Neuronal stem cell (in vitro differentiated cells): Measurements from ENCODE around the gene GSTP1.

Experiments used
- DNase-seq: peaks from one replicate; pipeline ENCODE4 v3.0.0-alpha.2; 2013; ENCODE audit warnings: low spot score
- H2AFZ ChIP-seq: one replicate; pipeline ENCODE4 v1.6.1; 2013; ENCODE audit warnings: mild to moderate bottlenecking, low read length, inconsistent platforms
- H2AK5ac ChIP-seq: 2 replicates; pipeline ENCODE4 v1.6.1; 2013; ENCODE audit warnings: low read depth, mild to moderate bottlenecking, inconsistent platforms, low read length, moderate library complexity, mixed read lengths
- H2BK120ac ChIP-seq: 2 replicates; pipeline ENCODE4 v1.6.1; 2013; ENCODE audit warnings: low read depth, mild to moderate bottlenecking, inconsistent platforms, low read length, moderate library complexity, mixed read lengths
- H2BK12ac ChIP-seq: one replicate; pipeline ENCODE4 v1.6.1; 2013; ENCODE audit warnings: low read length, inconsistent platforms
- H2BK15ac ChIP-seq: 2 replicates; pipeline ENCODE4 v1.6.1; 2013; ENCODE audit warnings: mild to moderate bottlenecking, low read length, inconsistent platforms, mixed read lengths
- H2BK5ac ChIP-seq: one replicate; pipeline ENCODE4 v1.6.1; 2013; ENCODE audit warnings: inconsistent platforms, mild to moderate bottlenecking, low read length, moderate library complexity
- H3K14ac ChIP-seq: one replicate; pipeline ENCODE4 v1.6.1; 2013; ENCODE audit warnings: low read length, inconsistent platforms
- H3K18ac ChIP-seq: 2 replicates; pipeline ENCODE4 v1.6.1; 2013; ENCODE audit warnings: low read length, inconsistent platforms
- H3K23ac ChIP-seq: 2 replicates; pipeline ENCODE4 v1.6.1; 2013; ENCODE audit warnings: low read depth, mild to moderate bottlenecking, mixed read lengths, low read length, inconsistent platforms; ENCODE audit not compliant: poor library complexity
- H3K27ac ChIP-seq: replicated peaks from 3 replicates; pipeline ENCODE4 v1.5.1; 2013; ENCODE audit warnings: low read length, inconsistent platforms
- H3K27me3 ChIP-seq, 3 experiments: 2 replicates each; pipeline ENCODE4 v1.6.1; 2013; ENCODE audit warnings: low read length in 3 of 3, mild to moderate bottlenecking in 2 of 3, inconsistent platforms in 1 of 3, low read depth in 1 of 3, mixed read lengths in 1 of 3, moderate library complexity in 1 of 3; ENCODE audit not compliant: control insufficient read depth in 3 of 3, insufficient read depth in 3 of 3
- H3K36me3 ChIP-seq, 2 donors: replicated peaks in 1 of 2; 2 replicates each; pipeline ENCODE4 v1.6.1; 2013; ENCODE audit warnings: low read length in 2 of 2; ENCODE audit not compliant: control insufficient read depth in 2 of 2, insufficient read depth in 2 of 2
- H3K4ac ChIP-seq: 2 replicates; pipeline ENCODE4 v1.6.1; 2013; ENCODE audit warnings: inconsistent platforms, mild to moderate bottlenecking, low read length, moderate library complexity
- H3K4me1 ChIP-seq, 2 donors: 1 replicate in 1 of 2; 2 replicates in 1 of 2; pipeline ENCODE4 v1.6.1; 2013; ENCODE audit warnings: low read length in 2 of 2, low read depth in 1 of 2; ENCODE audit not compliant: control insufficient read depth in 2 of 2, insufficient read depth in 1 of 2
- H3K4me2 ChIP-seq: one replicate; pipeline ENCODE4 v1.6.1; 2013; ENCODE audit warnings: mild to moderate bottlenecking, low read length, inconsistent platforms; ENCODE audit not compliant: insufficient read depth, poor library complexity, severe bottlenecking
- H3K4me3 ChIP-seq, 2 donors: 2 replicates each; pipeline ENCODE4 v1.5.1; 2013; ENCODE audit warnings: low read length in 2 of 2, mild to moderate bottlenecking in 2 of 2, inconsistent platforms in 1 of 2, moderate library complexity in 1 of 2
- H3K79me1 ChIP-seq: one replicate; pipeline ENCODE4 v1.6.1; 2013; ENCODE audit warnings: low read depth, mild to moderate bottlenecking, inconsistent platforms, low read length, moderate library complexity
- H3K9ac ChIP-seq: one replicate; pipeline ENCODE4 v1.6.1; 2013; ENCODE audit warnings: mild to moderate bottlenecking, low read depth, low read length, inconsistent platforms; ENCODE audit not compliant: poor library complexity
- H3K9me3 ChIP-seq, 2 donors: replicated peaks in 1 of 2; 2 replicates each; pipeline versions ENCODE3 to v1.6.1; 2013; ENCODE audit warnings: low read length in 2 of 2, mild to moderate bottlenecking in 2 of 2, inconsistent platforms in 1 of 2, low read depth in 1 of 2, mixed read lengths in 1 of 2, moderate library complexity in 1 of 2; ENCODE audit not compliant: control insufficient read depth in 2 of 2, insufficient read depth in 1 of 2
- H4K8ac ChIP-seq: one replicate; pipeline ENCODE4 v1.6.1; 2013; ENCODE audit warnings: low read depth, mild to moderate bottlenecking, inconsistent platforms, low read length, moderate library complexity
- H4K91ac ChIP-seq: one replicate; pipeline ENCODE4 v1.6.1; 2013; ENCODE audit warnings: low read length, low read depth, mild to moderate bottlenecking, inconsistent platforms; ENCODE audit not compliant: poor library complexity
- WGBS, 2 donors: extraction: QIAGEN DNeasy Blood & Tissue Kit; methylation state at CpG; one replicate each; pipeline ENCODE4 v1.1.7; 2013; ENCODE audit warnings: missing lambda C conversion rate in 2 of 2, mixed read lengths in 1 of 2; ENCODE audit not compliant: insufficient read length in 2 of 2, insufficient replicate concordance in 1 of 2; ENCODE audit errors: extremely low coverage in 2 of 2; 5-methylcytosine and 5-hydroxymethylcytosine counted together

GSTP1 gene

DNA sequence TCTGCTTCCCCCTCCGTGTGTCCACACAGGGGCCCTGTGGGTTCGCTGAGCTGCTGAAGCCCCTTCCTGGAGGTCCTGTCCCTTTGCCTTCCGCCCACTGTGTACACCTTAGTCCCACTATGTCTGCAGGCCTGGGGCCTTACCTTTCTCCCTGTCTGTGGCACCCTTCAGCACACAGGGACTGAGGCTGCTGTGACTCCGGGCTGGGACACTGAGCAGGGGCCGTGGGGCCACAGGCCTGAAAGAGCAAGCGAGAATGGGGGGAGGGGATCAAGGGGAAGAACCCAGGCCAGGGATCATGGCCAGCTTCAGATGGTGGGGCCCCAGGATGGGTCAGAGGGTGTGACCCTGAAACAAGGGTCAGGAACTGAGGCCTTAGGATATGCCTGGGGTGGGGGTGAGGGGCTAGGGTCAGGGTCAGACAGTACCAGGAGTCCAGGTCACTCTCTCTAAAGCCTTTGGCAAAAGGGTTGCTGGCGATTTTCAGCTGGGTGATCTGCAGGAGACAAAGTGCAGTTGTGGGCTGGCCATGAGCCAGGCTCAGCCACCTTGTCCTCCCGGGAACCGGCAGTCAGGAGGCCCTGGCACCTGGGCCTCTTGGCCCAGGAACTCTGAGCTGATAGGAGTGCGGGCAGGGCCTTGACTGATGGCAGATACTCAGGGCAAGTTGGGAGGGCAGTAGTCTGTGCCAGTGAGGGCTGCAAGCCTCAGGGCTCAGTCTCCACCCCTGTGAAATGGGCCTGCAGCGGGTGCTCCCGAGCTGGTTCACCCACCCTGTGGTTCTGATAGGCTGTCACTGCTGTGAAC lies 48.8 kb downstream of the GSTP1 start:
- Histone ChIP-seq H3K4me2 (no peak overlapping the region), H2AK5ac (peak overlapping the region; percentile 97), H2BK5ac (no peak overlapping the region), H3K27me3 (no peaks in the 10 kb centered on the region), H4K91ac (no peak overlapping the region), H3K9me3 (no peaks in the 10 kb centered on the region), H3K27ac (no peak overlapping the region), H2AFZ (no peak overlapping the region), H4K8ac (no peak overlapping the region), H3K9ac (no peak overlapping the region), H3K36me3 (peaks cover 3% of the 10 kb centered on the region in 2 donors), H3K4me3 (no peak overlapping the region), H2BK15ac (peak overlapping the region; percentile 60), H3K4ac (no peak overlapping the region), H3K18ac (peak overlapping the region; percentile 82), H3K23ac (no peak overlapping the region), H2BK12ac (peak overlapping the region; percentile 4), H2BK120ac (no peak overlapping the region), H3K4me1 (peaks cover 8 to 18% of the 10 kb centered on the region in 2 donors), H3K79me1 (no peaks in the 10 kb centered on the region), H3K14ac (peak overlapping the region; percentile 32)
- WGBS, 2 donors = no CpG with 5 or more reads among the region's 12 CpGs
- DNase-seq = no peak

DNA sequence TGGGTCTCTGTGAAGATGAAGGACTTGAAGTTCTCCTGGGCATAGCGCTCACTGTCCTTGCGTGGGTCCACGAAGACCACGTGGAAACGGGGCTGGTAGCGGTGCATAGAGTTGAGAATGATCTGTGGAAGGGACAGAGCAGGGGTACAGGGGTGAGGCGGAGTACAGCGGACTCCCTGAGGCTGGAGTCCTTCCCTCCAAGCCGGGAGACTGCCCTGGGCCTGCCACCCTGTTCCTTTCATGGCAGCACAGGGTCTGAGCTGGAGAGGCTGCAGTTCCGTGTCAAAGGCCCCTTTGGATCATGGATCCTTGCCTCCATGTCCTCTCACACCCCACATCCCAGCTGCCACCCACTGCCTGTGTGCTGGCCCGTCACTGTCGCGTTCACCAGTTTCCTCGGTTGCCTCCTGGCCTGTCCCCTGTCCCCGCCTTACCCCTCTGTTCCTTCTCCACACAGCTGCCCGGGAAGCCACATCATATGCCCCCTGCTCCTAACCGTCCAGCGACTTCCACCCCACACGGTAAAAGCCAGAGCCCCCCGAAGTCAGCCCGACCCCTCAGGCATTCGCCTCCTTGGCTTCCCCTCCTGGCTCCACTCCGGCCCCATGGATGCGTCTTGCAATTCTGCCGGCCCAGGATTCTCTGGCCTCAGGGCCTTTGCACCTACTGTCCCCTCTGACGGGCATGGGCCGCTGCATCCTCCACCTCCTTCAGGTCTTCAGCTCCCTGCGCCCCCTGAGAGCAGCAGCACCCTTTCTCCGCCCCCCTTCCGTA lies 49.6 kb downstream of the GSTP1 start:
- H3K27me3 ChIP-seq = no peaks in the 10 kb centered on the region
- no peak overlapping the region for H3K27ac ChIP-seq
- H2BK12ac ChIP-seq = no peak overlapping the region
- H3K14ac ChIP-seq = no peak overlapping the region
- H3K4ac ChIP-seq = no peak overlapping the region
- H3K23ac ChIP-seq = peak overlapping the region; percentile 55
- no peak overlapping the region for H2BK5ac ChIP-seq
- no peak overlapping the region for H3K4me3 ChIP-seq
- no peak overlapping the region for H3K18ac ChIP-seq
- H3K79me1 ChIP-seq = no peaks in the 10 kb centered on the region
- H2BK15ac ChIP-seq = no peak overlapping the region
- DNase-seq = no peak
- H3K9me3 ChIP-seq = no peaks in the 10 kb centered on the region
- H4K91ac ChIP-seq = no peak overlapping the region
- H4K8ac ChIP-seq = no peak overlapping the region
- no CpG with 5 or more reads among the region's 30 CpGs for WGBS, 2 donors
- H3K4me2 ChIP-seq = no peak overlapping the region
- H2BK120ac ChIP-seq = no peak overlapping the region
- peaks cover 8 to 18% of the 10 kb centered on the region in 2 donors for H3K4me1 ChIP-seq
- H3K9ac ChIP-seq = peak overlapping the region; percentile 51
- H3K36me3 ChIP-seq = no peaks in the 10 kb centered on the region
- no peak overlapping the region for H2AFZ ChIP-seq
- H2AK5ac ChIP-seq = peak overlapping the region; percentile 57

DNA sequence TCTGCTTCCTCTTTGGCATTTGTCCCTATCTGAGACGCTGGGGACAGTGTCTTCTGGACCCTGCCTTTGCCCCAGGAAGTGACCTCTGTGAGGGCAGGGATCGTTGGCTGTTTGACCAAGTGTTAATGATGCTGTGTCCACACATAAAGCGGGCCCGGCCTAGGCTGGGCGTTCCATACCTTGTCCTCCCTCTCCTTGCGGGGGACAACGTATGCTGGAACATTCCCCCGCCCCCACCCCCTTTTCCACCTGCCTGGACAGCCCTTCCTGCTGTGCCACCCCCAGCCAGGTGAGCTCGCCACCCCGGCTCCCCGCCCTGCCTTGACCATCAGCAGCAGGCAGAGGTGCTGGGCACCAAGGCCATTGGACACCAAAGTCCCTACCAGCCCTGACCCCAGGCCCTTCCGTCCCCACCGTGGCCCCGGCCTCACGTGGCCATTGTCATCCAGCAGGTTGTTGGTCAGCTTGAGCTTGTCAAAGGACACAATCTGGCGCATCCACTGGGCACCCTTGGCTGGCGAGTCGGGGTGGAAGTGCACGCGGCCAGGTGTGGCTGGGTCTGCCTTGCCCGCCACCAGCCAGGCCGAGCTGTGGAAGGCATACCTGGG lies 50.2 kb downstream of the GSTP1 start:
- peak overlapping the region; percentile 7 for H2BK15ac ChIP-seq
- peak overlapping the region; percentile 55 for H3K23ac ChIP-seq
- peak overlapping the region; percentile 90 for H3K4ac ChIP-seq
- no peak for DNase-seq
- no peak overlapping the region for H4K91ac ChIP-seq
- H3K4me2 ChIP-seq = no peak overlapping the region
- no peak overlapping the region for H3K4me3 ChIP-seq
- H3K18ac ChIP-seq = peak overlapping the region; percentile 79
- H3K79me1 ChIP-seq = no peaks in the 10 kb centered on the region
- no peaks in the 10 kb centered on the region for H3K9me3 ChIP-seq
- no peaks in the 10 kb centered on the region for H3K36me3 ChIP-seq
- no peak overlapping the region for H3K9ac ChIP-seq
- no peak overlapping the region for H3K27ac ChIP-seq
- H2AFZ ChIP-seq = no peak overlapping the region
- H2BK5ac ChIP-seq = peak overlapping the region; percentile 6
- peak overlapping the region; percentile 48 for H2AK5ac ChIP-seq
- H3K27me3 ChIP-seq = peaks cover 0 to 2% (median 0%) of the 10 kb centered on the region in 3 experiments
- no peak overlapping the region for H3K14ac ChIP-seq
- H4K8ac ChIP-seq = no peak overlapping the region
- peaks cover 6 to 18% of the 10 kb centered on the region in 2 donors for H3K4me1 ChIP-seq
- no peak overlapping the region for H2BK120ac ChIP-seq
- H2BK12ac ChIP-seq = peak overlapping the region; percentile 93
- no CpG with 5 or more reads among the region's 22 CpGs for WGBS, 2 donors
